HepG2 (cell line): ENCODE results near the gene BRD2. TPM values are rescaled to one million over a fixed set of nuclear protein-coding genes. Genes with fewer than 3 reads are reported as not detected.

ENCODE experiments used
- CC2D1A ChIP-seq: sonication (generic); formaldehyde crosslinking; IDR thresholded peaks from 2 replicates; pipeline ENCODE4 v1.8.1; 2023; ENCODE audit warnings: mild to moderate bottlenecking, missing genetic modification reagents
- HDAC1 ChIP-seq: sonication (generic); formaldehyde crosslinking; IDR thresholded peaks from 2 replicates; pipeline ENCODE4 v1.5.1; 2020; ENCODE audit warnings: mild to moderate bottlenecking, missing genetic modification reagents
- JUN ChIP-seq: sonication (generic); formaldehyde crosslinking; IDR thresholded peaks from 2 replicates; pipeline ENCODE4 v1.4.0; 2020; ENCODE audit warnings: mild to moderate bottlenecking, missing genetic modification reagents
- MZF1 ChIP-seq: sonication (generic); formaldehyde crosslinking; IDR thresholded peaks from 2 replicates; pipeline ENCODE4 v1.8.1; 2023; ENCODE audit warnings: mild to moderate bottlenecking, missing genetic modification reagents, borderline replicate concordance
- SKI ChIP-seq: fragments of 450-650 bp; IDR thresholded peaks from one replicate; pipeline ENCODE4 v1.6.1; 2018; ENCODE audit warnings: mild to moderate bottlenecking; ENCODE audit not compliant: partially characterized antibody
- TSC22D2 ChIP-seq: sonication (generic); formaldehyde crosslinking; IDR thresholded peaks from 2 replicates; pipeline ENCODE4 v1.5.1; 2020; ENCODE audit warnings: missing genetic modification reagents, mild to moderate bottlenecking, borderline replicate concordance
- ZBTB20 ChIP-seq: sonication (generic); formaldehyde crosslinking; IDR thresholded peaks from 2 replicates; pipeline ENCODE4 v1.8.1; 2023; ENCODE audit warnings: missing genetic modification reagents, low read depth, mild to moderate bottlenecking, borderline replicate concordance
- ZNF3 ChIP-seq: IDR thresholded peaks from 2 replicates; pipeline ENCODE4 v1.7.0; 2017; ENCODE audit warnings: inconsistent platforms
- ZNF441 ChIP-seq: sonication (generic); formaldehyde crosslinking; IDR thresholded peaks from 2 replicates; pipeline ENCODE4 v1.7.0; 2021; ENCODE audit warnings: missing genetic modification reagents, borderline replicate concordance
- polyA plus RNA-seq, 8 experiments: library from polyadenylated mRNA; depleted of rRNA in 3 of 8; stranded (reverse) in 7 of 8; unstranded in 1 of 8; fragments of >200 nt; fragmentation: Illumina TruSeq in 4 of 8; extraction: Trizol in 4 of 8; gene quantifications; 2 replicates each; pipeline versions ENCODE4 v1.2.1 to v1.2.3, GENCODE V29; 2011 to 2016; ENCODE audit warnings: low read depth in 4 of 8, missing spikeins in 1 of 8, mixed read lengths in 1 of 8; ENCODE audit not compliant: insufficient read depth in 1 of 8
- total RNA-seq, 5 experiments: library from RNA; depleted of rRNA; stranded (reverse); fragments of >200 nt; fragmentation: Illumina TruSeq; extraction: Trizol; gene quantifications; 2 replicates each; pipeline ENCODE4 v1.2.3, GENCODE V29; 2016; ENCODE audit warnings: low read depth in 1 of 5
- TF ChIP-seq, protein P1 (sequence below): sonication (generic); formaldehyde crosslinking; IDR thresholded peaks from 2 replicates; pipeline ENCODE4 v1.4.0; 2020; ENCODE audit warnings: mild to moderate bottlenecking, missing genetic modification reagents
- TF ChIP-seq, protein P2 (sequence below): sonication (generic); formaldehyde crosslinking; IDR thresholded peaks from 2 replicates; pipeline ENCODE4 v1.8.0; 2022; ENCODE audit warnings: mild to moderate bottlenecking, missing genetic modification reagents, borderline replicate concordance
- TF ChIP-seq, protein P3 (sequence below): sonication (generic); formaldehyde crosslinking; IDR thresholded peaks from 2 replicates; pipeline ENCODE4 v1.4.0; 2020; ENCODE audit warnings: mild to moderate bottlenecking, missing genetic modification reagents

Gene BRD2
- total and polyA plus RNA-seq, 2 of the 13 experiments (the other 11 are each of a cell fraction or from before 2014, with no cell fraction given) = 143 to 202 TPM

DNA sequence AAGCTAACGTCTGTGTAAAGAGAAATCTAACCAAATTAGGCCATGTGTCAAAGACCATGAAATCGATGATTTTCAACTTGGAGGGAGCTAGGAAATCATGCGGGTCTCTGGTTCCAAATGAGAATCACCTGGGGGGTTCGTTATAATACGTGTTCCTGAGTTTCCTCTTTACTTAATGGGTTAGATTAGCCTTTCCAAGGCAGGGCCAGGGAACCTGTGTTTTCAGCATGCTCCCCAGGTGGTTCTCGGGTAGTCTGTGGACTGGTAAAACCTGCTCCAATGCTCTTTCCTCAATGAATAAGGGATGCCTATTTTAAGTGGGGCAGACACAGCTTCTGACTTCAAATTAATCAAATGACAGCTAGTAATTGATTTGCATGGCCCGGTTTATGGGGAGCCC, 42.0 kb downstream of the BRD2 start (continued):
- TF ChIP-seq, protein P1, sequence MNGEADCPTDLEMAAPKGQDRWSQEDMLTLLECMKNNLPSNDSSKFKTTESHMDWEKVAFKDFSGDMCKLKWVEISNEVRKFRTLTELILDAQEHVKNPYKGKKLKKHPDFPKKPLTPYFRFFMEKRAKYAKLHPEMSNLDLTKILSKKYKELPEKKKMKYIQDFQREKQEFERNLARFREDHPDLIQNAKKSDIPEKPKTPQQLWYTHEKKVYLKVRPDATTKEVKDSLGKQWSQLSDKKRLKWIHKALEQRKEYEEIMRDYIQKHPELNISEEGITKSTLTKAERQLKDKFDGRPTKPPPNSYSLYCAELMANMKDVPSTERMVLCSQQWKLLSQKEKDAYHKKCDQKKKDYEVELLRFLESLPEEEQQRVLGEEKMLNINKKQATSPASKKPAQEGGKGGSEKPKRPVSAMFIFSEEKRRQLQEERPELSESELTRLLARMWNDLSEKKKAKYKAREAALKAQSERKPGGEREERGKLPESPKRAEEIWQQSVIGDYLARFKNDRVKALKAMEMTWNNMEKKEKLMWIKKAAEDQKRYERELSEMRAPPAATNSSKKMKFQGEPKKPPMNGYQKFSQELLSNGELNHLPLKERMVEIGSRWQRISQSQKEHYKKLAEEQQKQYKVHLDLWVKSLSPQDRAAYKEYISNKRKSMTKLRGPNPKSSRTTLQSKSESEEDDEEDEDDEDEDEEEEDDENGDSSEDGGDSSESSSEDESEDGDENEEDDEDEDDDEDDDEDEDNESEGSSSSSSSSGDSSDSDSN = no peak
- TF ChIP-seq ZNF441 (CRISPR knock-in tag) (no peak), CC2D1A (CRISPR knock-in tag) (no peak), SKI (no peak), ZBTB20 (CRISPR knock-in tag) (no peak), ZNF3 (CRISPR knock-in tag) (no peak), TSC22D2 (CRISPR knock-in tag) (no peak), JUN (no peak), HDAC1 (CRISPR knock-in tag) (no peak), MZF1 (CRISPR knock-in tag) (no peak)
- TF ChIP-seq, protein P2, sequence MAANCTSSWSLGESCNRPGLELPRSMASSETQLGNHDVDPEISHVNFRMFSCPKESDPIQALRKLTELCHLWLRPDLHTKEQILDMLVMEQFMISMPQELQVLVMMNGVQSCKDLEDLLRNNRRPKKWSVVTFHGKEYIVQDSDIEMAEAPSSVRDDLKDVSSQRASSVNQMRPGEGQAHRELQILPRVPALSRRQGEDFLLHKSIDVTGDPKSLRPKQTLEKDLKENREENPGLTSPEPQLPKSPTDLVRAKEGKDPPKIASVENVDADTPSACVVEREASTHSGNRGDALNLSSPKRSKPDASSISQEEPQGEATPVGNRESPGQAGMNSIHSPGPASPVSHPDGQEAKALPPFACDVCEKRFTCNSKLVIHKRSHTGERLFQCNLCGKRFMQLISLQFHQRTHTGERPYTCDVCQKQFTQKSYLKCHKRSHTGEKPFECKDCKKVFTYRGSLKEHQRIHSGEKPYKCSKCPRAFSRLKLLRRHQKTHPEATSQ (CRISPR knock-in tag) = no peak
- TF ChIP-seq, protein P3, sequence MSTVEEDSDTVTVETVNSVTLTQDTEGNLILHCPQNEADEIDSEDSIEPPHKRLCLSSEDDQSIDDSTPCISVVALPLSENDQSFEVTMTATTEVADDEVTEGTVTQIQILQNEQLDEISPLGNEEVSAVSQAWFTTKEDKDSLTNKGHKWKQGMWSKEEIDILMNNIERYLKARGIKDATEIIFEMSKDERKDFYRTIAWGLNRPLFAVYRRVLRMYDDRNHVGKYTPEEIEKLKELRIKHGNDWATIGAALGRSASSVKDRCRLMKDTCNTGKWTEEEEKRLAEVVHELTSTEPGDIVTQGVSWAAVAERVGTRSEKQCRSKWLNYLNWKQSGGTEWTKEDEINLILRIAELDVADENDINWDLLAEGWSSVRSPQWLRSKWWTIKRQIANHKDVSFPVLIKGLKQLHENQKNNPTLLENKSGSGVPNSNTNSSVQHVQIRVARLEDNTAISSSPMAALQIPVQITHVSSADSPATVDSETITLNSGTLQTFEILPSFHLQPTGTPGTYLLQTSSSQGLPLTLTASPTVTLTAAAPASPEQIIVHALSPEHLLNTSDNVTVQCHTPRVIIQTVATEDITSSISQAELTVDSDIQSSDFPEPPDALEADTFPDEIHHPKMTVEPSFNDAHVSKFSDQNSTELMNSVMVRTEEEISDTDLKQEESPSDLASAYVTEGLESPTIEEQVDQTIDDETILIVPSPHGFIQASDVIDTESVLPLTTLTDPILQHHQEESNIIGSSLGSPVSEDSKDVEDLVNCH = no peak
